GM12878 (cell line): ENCODE data around the gene SORCS2. TPM values are rescaled to one million over a fixed set of nuclear protein-coding genes. Genes with fewer than 3 reads are reported as not detected.

Source experiments
- ATAC-seq: fragments of 200-7000 bp; cut with Tn5 transposase; 3 replicates; pipeline ENCODE4 v1.9.1; 2020; ENCODE audit warnings: mild to moderate bottlenecking, moderate library complexity
- BruUV-seq: library from RNA; stranded (reverse); fragments of 400-500 nt; replicated peaks from 2 replicates; lab custom pipeline; 2021; lab: Mats Ljungman, UMichigan
- CTCF ChIA-PET: fragments of 300-600 bp; sonication (Branson Sonifier 250); formaldehyde crosslinking; extraction: SDS; loops from one replicate; lab custom pipeline; 2021; ENCODE audit warnings: inconsistent platforms; lab: Yijun Ruan, JAX
- POLR2A ChIA-PET: fragments of 350-600 bp; formaldehyde crosslinking; extraction: SDS; loops from one replicate; lab custom pipeline; 2021; ENCODE audit warnings: inconsistent platforms; lab: Charles Lee
- RAD21 ChIA-PET: fragments of 300-600 bp; sonication (Branson Sonifier 250); formaldehyde crosslinking; loops from one replicate; lab custom pipeline; 2023; ENCODE audit warnings: antibody characterized with exemption; ENCODE audit not compliant: unreplicated experiment; lab: Charles Lee
- SMC1A ChIA-PET: fragments of 300-600 bp; sonication (Branson Sonifier 250); formaldehyde crosslinking; loops from one replicate; lab custom pipeline; 2023; ENCODE audit not compliant: unreplicated experiment, uncharacterized antibody; lab: Charles Lee
- DNase-seq: peaks from one replicate; pipeline ENCODE4 v3.0.0-alpha.2; 2011; ENCODE audit warnings: low read depth, low spot score
- FAIRE-seq: peaks from 3 replicates; lab custom pipeline; 2011; peaks lifted over from hg19 to GRCh38; lab: Jason Lieb, UNC
- H2AFZ ChIP-seq: 2 replicates; pipeline ENCODE4 v1.6.0; 2011; ENCODE audit warnings: low read depth, low read length, control low read depth; ENCODE audit not compliant: control insufficient read depth
- H3K27ac ChIP-seq: 2 replicates; pipeline ENCODE4 v1.5.1; 2011; ENCODE audit warnings: control low read depth; ENCODE audit not compliant: control insufficient read depth, insufficient read depth
- H3K27me3 ChIP-seq, 2 experiments: replicated peaks in 1 of 2; 2 replicates each; pipeline versions ENCODE4 v1.6.0 to v1.6.1; 2011; ENCODE audit warnings: low read length in 1 of 2; ENCODE audit not compliant: control insufficient read depth in 2 of 2, insufficient read depth in 2 of 2
- H3K36me3 ChIP-seq, 2 experiments: 2 replicates each; pipeline ENCODE4 v1.5.1; 2011; ENCODE audit warnings: low read length in 1 of 2; ENCODE audit not compliant: control insufficient read depth in 2 of 2, insufficient read depth in 2 of 2
- H3K4me1 ChIP-seq: 2 replicates; pipeline ENCODE4 v1.6.1; 2011; ENCODE audit warnings: mild to moderate bottlenecking, low read length, moderate library complexity, mixed read lengths; ENCODE audit not compliant: control insufficient read depth, insufficient read depth
- H3K4me2 ChIP-seq: 2 replicates; pipeline ENCODE4 v1.6.0; 2011; ENCODE audit warnings: control low read depth; ENCODE audit not compliant: control insufficient read depth, insufficient read depth
- H3K4me3 ChIP-seq: fragments of 200-600 bp; sonication (generic); 2 replicates; pipeline ENCODE4 v1.5.1; 2016
- H3K79me2 ChIP-seq: 2 replicates; pipeline ENCODE4 v1.6.0; 2011; ENCODE audit warnings: low read length; ENCODE audit not compliant: control insufficient read depth, insufficient read depth
- H3K9ac ChIP-seq: 2 replicates; pipeline ENCODE4 v1.8.0; 2011; ENCODE audit warnings: low read length, control low read depth, mixed read lengths; ENCODE audit not compliant: control insufficient read depth, insufficient read depth
- H3K9me3 ChIP-seq: replicated peaks from 3 replicates; pipeline ENCODE4 v1.5.1; 2011; ENCODE audit warnings: mild to moderate bottlenecking, low read length; ENCODE audit not compliant: control insufficient read depth, insufficient read depth
- H4K20me1 ChIP-seq: 2 replicates; pipeline ENCODE4 v1.6.0; 2011; ENCODE audit not compliant: control insufficient read depth, insufficient read depth
- POLR2AphosphoS5 ChIP-seq: IDR thresholded peaks from 2 replicates; pipeline ENCODE4 v1.6.1; 2011; ENCODE audit warnings: mild to moderate bottlenecking, low read length, inconsistent platforms
- RELB ChIP-seq: fragments of 450-650 bp; IDR thresholded peaks from 2 replicates; pipeline ENCODE4 v1.6.1; 2017; ENCODE audit warnings: low read depth, mild to moderate bottlenecking, moderate library complexity
- WGBS: methylation state at CpG from one replicate; pipeline ENCODE4 v1.1.6; 2016; ENCODE audit warnings: low lambda C conversion rate; ENCODE audit not compliant: insufficient replicate concordance, insufficient coverage; ENCODE audit errors: missing lambda C conversion rate; 5-methylcytosine and 5-hydroxymethylcytosine counted together
- in situ Hi-C: fragments of 300-500 bp; cut with MboI; formaldehyde crosslinking; loops from 9 replicates; pipeline ENCODE4 v1.14.3; 2018; ENCODE audit warnings: mixed read lengths
- intact Hi-C: fragments of 100-400 bp; cut with micrococcal nuclease; formaldehyde crosslinking; loops from one replicate; pipeline ENCODE4 v1.14.2; 2022; ENCODE audit not compliant: unreplicated experiment
- polyA plus RNA-seq, 11 experiments: library from polyadenylated mRNA; depleted of rRNA in 4 of 11; unstranded in 6 of 11; stranded (reverse) in 5 of 11; fragments of >200 nt; fragmentation: Nextera tagmentation in 4 of 11; fragmentation: Illumina TruSeq in 1 of 11; extraction: Ambion mirVana in 4 of 11; extraction: Trizol in 1 of 11; gene quantifications; 1 replicate in 1 of 11; 2 replicates in 10 of 11; pipeline versions ENCODE4 v1.2.1 to v1.2.3, GENCODE V29; 2011 to 2016; ENCODE audit warnings: inconsistent platforms in 2 of 11, missing spikeins in 2 of 11, low read depth in 1 of 11
- total RNA-seq, 4 experiments: library from RNA; depleted of rRNA in 3 of 4; stranded (reverse); fragments of >200 nt in 3 of 4; fragmentation: Illumina TruSeq in 1 of 4; extraction: Trizol in 1 of 4; gene quantifications; 2 replicates each; pipeline versions ENCODE4 v1.2.1 to v1.2.3, GENCODE V29; 2013 to 2021

SORCS2 gene
- total and polyA plus RNA-seq, 10 of the 15 experiments (the other 5 are each of a cell fraction or from before 2014, with no cell fraction given) = 0.01 to 0.15 (median 0.05) TPM; not detected in 5

- Histone ChIP-seq H3K9ac (no peak overlapping the region), H2AFZ (no peak overlapping the region), H3K9me3 (no peaks in the 10 kb centered on the region), H3K4me1 (no peaks in the 10 kb centered on the region), H3K27me3 (no peaks in the 10 kb centered on the region), H3K79me2 (no peaks in the 10 kb centered on the region), H3K36me3 (no peaks in the 10 kb centered on the region), H3K27ac (no peak overlapping the region), H4K20me1 (no peaks in the 10 kb centered on the region), H3K4me3 (no peak overlapping the region), H3K4me2 (no peak overlapping the region)
- 26% methylated on average over 7 of the region's 7 CpGs for WGBS
- CTCF ChIA-PET = no interaction called here
- SMC1A ChIA-PET = no interaction called here
- intact Hi-C loops (no loop called here), in situ Hi-C loops (no loop called here)
- no peak for ATAC-seq
- no peak for FAIRE-seq
- no peak for TF ChIP-seq POLR2AphosphoS5
- RAD21 ChIA-PET = no interaction called here
- POLR2A ChIA-PET = no interaction called here
- BruUV-seq = no TSS peak
- no peak for DNase-seq
Measured at GRCh38 chr4:7353046-7353790, 160.9 kb downstream of the SORCS2 start.

- no peaks in the 10 kb centered on the region for H3K79me2 ChIP-seq
- no peaks in the 10 kb centered on the region for H3K9me3 ChIP-seq
- H3K4me2 ChIP-seq = no peak overlapping the region
- FAIRE-seq (no peak), ATAC-seq (no peak), DNase-seq (no peak)
- no TSS peak for BruUV-seq
- no peaks in the 10 kb centered on the region for H4K20me1 ChIP-seq
- no peak overlapping the region for H2AFZ ChIP-seq
- ChIA-PET SMC1A (no interaction called here), RAD21 (interaction anchor here (0.5 kb wide), 1 partner anchor 626 kb away, joined by 3 read pairs; no protein-coding TSS in a partner anchor), POLR2A (no interaction called here), CTCF (no interaction called here)
- intact Hi-C loops (no loop called here), in situ Hi-C loops (no loop called here)
- H3K4me3 ChIP-seq = no peak overlapping the region
- H3K27me3 ChIP-seq = no peaks in the 10 kb centered on the region
- H3K4me1 ChIP-seq = no peaks in the 10 kb centered on the region
- H3K9ac ChIP-seq = no peak overlapping the region
- no peak for TF ChIP-seq RELB
- H3K36me3 ChIP-seq = no peaks in the 10 kb centered on the region
- no peak overlapping the region for H3K27ac ChIP-seq
- WGBS = 23% methylated on average over 16 of the region's 17 CpGs
Measured at GRCh38 chr4:7353846-7354610, 161.7 kb downstream of the SORCS2 start.
